Ishikawa (cell line): ENCODE data around the gene CELF2.

ENCODE experiments used
- CREB1 ChIP-seq: IDR thresholded peaks from 2 replicates; pipeline ENCODE4 v1.6.1; 2012; ENCODE audit warnings: low read depth
- EP300 ChIP-seq: IDR thresholded peaks from 2 replicates; pipeline ENCODE4 v1.6.1; 2012; ENCODE audit warnings: borderline replicate concordance
- FOXM1 ChIP-seq: IDR thresholded peaks from 2 replicates; pipeline ENCODE4 v1.6.1; 2012; ENCODE audit warnings: low read depth, borderline replicate concordance
- MAX ChIP-seq: IDR thresholded peaks from 2 replicates; pipeline ENCODE4 v1.6.1; 2012
- REST ChIP-seq: IDR thresholded peaks from 2 replicates; pipeline ENCODE4 v1.6.1; 2012; ENCODE audit warnings: low read depth, mild to moderate bottlenecking
- TCF12 ChIP-seq: IDR thresholded peaks from 2 replicates; pipeline ENCODE4 v1.6.1; 2012; ENCODE audit warnings: low read depth
- TEAD4 ChIP-seq: IDR thresholded peaks from 2 replicates; pipeline ENCODE4 v1.6.1; 2012
- YY1 ChIP-seq: IDR thresholded peaks from 2 replicates; pipeline ENCODE4 v1.6.1; 2012; ENCODE audit warnings: low read depth

- TF ChIP-seq EP300: no peak
- TF ChIP-seq TEAD4: no peak
- no peak for TF ChIP-seq YY1
- TF ChIP-seq FOXM1: no peak
- TF ChIP-seq REST: no peak
- TF ChIP-seq TCF12: no peak
- TF ChIP-seq MAX: no peak
- no peak for TF ChIP-seq CREB1
Observed at GRCh38 chr10:11148142-11149028, 130.7 kb downstream of the CELF2 start.
